ENCODE measurements around the gene TSC2.
A peak's percentile ranks its signal among the peaks of the same experiment; 100 is the strongest.

TSC2 gene

GRCh38 chr16:2047330-2048115 lies at the start of gene TSC2, which contains the start of gene NTHL1:
Gene TSC2 (plus strand): TSS chr16:2047985. CDS start chr16:2048616, 631 bp downstream.
Gene NTHL1 (minus strand): TSS chr16:2047834. CDS start chr16:2047823, 11 bp downstream.
- DNase-seq (ENCODE audit: low read depth, low spot score): peak; percentile 99

GRCh38 chr16:1998360-1998835 lies 49.4 kb upstream of the TSC2 start:
- no peak for DNase-seq (ENCODE audit: low read depth, low spot score)

- DNase-seq (ENCODE audit: low read depth, low spot score): no peak
Measured at GRCh38 chr16:1998852-1999801, 48.7 kb upstream of the TSC2 start.

GRCh38 chr16:1999866-2000514 lies 47.8 kb upstream of the TSC2 start:
- no peak for DNase-seq (ENCODE audit: low read depth, low spot score)

- no peak for DNase-seq (ENCODE audit: low read depth, low spot score)
Measured at GRCh38 chr16:2001035-2001434, 46.8 kb upstream of the TSC2 start.

- no peak for DNase-seq (ENCODE audit: low read depth, low spot score)
Measured at GRCh38 chr16:2001456-2002355, 46.1 kb upstream of the TSC2 start.

- no peak for DNase-seq (ENCODE audit: low read depth, low spot score)
Measured at GRCh38 chr16:2002406-2003230, 45.2 kb upstream of the TSC2 start.

GRCh38 chr16:2003231-2003826 lies 44.5 kb upstream of the TSC2 start:
- DNase-seq (ENCODE audit: low read depth, low spot score): no peak

GRCh38 chr16:2003827-2004641 lies 43.8 kb upstream of the TSC2 start:
- DNase-seq (ENCODE audit: low read depth, low spot score): peak; percentile 98

- DNase-seq (ENCODE audit: low read depth, low spot score): no peak
Measured at GRCh38 chr16:2004795-2005517, 42.8 kb upstream of the TSC2 start.

GRCh38 chr16:2005646-2006045 lies 42.1 kb upstream of the TSC2 start:
- no peak for DNase-seq (ENCODE audit: low read depth, low spot score)

- no peak for DNase-seq (ENCODE audit: low read depth, low spot score)
Measured at GRCh38 chr16:2006317-2006716, 41.5 kb upstream of the TSC2 start.

- no peak for DNase-seq (ENCODE audit: low read depth, low spot score)
Measured at GRCh38 chr16:2007081-2007836, 40.5 kb upstream of the TSC2 start.

- no peak for DNase-seq (ENCODE audit: low read depth, low spot score)
Measured at GRCh38 chr16:2008009-2008526, 39.7 kb upstream of the TSC2 start.

GRCh38 chr16:2008631-2009163 lies 39.1 kb upstream of the TSC2 start:
- DNase-seq (ENCODE audit: low read depth, low spot score): no peak

GRCh38 chr16:2009164-2009711 lies 38.5 kb upstream of the TSC2 start:
- no peak for DNase-seq (ENCODE audit: low read depth, low spot score)

Measured in ELF-1 (cell line).